HG03565 (cell line): ENCODE data around the gene ELP1.

Experiments used
- ATAC-seq: cut with Tn5 transposase; IDR thresholded peaks from one replicate; pipeline ENCODE4 v1.9.1; 2021; ENCODE audit warnings: mild to moderate bottlenecking, moderate library complexity; ENCODE audit not compliant: unreplicated experiment

ELP1 gene

DNA sequence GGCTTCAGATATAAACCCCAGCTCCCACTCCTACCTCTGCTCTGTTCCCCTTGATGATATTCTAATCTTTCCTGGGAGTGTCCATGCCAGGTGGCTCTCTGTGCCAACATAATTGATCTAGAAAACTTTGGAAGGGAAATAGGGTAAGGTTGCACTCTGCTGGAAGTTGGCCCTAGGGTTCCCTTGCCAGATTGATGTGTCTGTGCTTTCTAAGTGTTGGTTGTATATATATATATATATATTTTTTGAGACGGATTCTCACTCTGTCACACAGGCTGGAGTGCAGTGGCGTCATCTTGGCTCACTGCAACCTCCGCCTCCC lies 101.8 kb downstream of the ELP1 start:
- no peak for ATAC-seq

DNA sequence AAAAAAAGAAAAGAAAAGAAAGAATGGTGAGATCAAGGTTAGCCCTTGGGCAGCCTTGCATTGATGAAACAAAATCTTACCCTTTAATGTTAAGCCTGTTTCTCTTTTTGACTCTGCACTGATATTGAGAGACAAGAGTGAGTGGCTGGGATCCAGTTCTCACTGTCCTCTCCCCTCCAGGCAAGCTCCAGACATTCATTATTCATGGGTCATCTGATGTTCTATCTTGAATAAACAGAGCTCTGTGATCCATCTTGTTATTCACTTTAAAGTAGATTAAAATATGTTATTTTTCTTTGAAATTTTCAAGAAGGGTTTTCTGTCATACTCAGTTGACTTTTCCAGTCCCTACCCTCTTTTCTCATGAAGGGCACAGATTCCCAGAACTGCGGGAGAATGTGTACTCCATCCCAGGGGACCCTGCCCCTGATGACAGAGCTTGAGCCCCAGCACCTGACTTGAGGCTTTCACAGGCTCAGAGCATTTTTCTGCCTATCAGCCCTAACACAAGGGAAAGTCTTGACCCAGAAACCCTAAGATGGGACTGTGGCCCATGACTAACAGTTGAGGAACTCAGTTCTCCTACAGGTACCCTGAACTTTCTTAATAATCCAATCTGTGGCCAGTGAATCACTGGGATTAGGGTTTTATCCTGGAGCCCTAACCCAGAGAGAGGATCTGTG lies 102.3 kb downstream of the ELP1 start:
- ATAC-seq = no peak

DNA sequence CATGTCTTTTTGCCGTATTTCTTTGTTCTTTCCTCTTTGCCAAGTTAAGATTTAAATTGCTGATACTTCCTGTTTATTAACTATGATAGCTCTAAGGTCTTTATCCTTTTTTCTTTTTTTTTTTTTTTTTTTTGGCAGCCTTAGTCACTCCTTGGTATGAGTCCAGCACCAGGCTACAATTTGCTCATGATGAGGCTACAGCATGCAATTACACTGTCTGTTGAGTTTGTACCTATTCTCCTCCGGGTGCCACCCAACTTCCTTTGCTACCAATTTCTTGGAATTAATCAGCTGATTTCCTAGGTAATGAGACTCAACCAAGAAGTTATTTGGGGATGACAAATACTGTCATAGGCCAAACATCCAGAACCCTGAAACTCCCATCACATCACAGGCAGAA lies 103.7 kb downstream of the ELP1 start:
- no peak for ATAC-seq

DNA sequence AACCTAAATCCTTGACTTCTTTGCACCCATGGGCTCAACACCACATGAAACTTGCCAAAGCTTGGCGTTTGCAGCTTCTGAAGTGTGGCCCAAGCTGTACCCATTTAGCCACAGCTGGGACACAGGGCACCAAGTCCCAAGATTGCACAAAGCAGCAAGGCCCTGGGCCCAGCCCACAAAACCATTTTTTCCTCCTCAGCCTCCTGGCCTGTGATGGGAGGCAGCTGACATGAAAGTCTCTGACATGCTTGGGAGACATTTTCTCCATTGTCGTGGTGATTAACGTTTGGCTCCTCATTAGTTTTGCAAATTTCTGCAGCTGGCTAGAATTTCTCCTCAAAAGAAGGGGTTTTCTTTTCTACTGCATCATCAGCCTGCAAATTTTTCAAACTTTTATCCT lies 110.1 kb downstream of the ELP1 start:
- ATAC-seq = no peak
